Fibroblast of mammary gland (primary cell): Measurements from ENCODE around the gene CLGN.
"Not testable (repeated sequence)": the region's sequence is repeated elsewhere in the genome, so short reads cannot be mapped to it uniquely, and the experiment has no call there.

Experiments used
- DNase-seq: peaks from one replicate; pipeline ENCODE4 v3.0.0-alpha.2; 2010; ENCODE audit warnings: low read depth
- H3K4me3 ChIP-seq: 2 replicates; pipeline ENCODE4 v1.5.1; 2011; ENCODE audit warnings: low read depth, mild to moderate bottlenecking, low read length, moderate library complexity; ENCODE audit not compliant: control insufficient read depth
- CTCF ChIP-seq: conservative IDR thresholded peaks from 2 replicates; pipeline ENCODE4 v1.5.1; 2011; ENCODE audit warnings: low read depth, low read length, inconsistent platforms; ENCODE audit not compliant: control insufficient read depth, insufficient read depth

Gene CLGN

GRCh38 chr4:140423106-140423505 is 4.3 kb downstream of the CLGN start:
- DNase-seq = peak; percentile 69
- no peak for TF ChIP-seq CTCF
- no peak overlapping the region for H3K4me3 ChIP-seq

GRCh38 chr4:140413130-140413969 is 14.1 kb downstream of the CLGN start:
- H3K4me3 ChIP-seq, DNase-seq: not testable (repeated sequence)

- DNase-seq = no peak
- TF ChIP-seq CTCF = no peak
- H3K4me3 ChIP-seq = no peak overlapping the region
Measured at GRCh38 chr4:140408974-140409373, 18.5 kb downstream of the CLGN start.

GRCh38 chr4:140406292-140406691 is 21.2 kb downstream of the CLGN start:
- no peak for TF ChIP-seq CTCF
- no peak for DNase-seq
- H3K4me3 ChIP-seq = no peak overlapping the region

GRCh38 chr4:140400111-140400510 is 27.3 kb downstream of the CLGN start:
- H3K4me3 ChIP-seq = no peak overlapping the region
- no peak for DNase-seq
- TF ChIP-seq CTCF = no peak

- H3K4me3 ChIP-seq = no peak overlapping the region
- TF ChIP-seq CTCF = no peak
- DNase-seq = peak; percentile 5
Measured at GRCh38 chr4:140395668-140396067, 31.8 kb downstream of the CLGN start.

GRCh38 chr4:140388015-140388414 is 39.4 kb downstream of the CLGN start:
- no peak for DNase-seq
- no peak overlapping the region for H3K4me3 ChIP-seq
- TF ChIP-seq CTCF = no peak
